ENCODE results near the gene CYP46A1.

CYP46A1 gene

GRCh38 chr14:99747582-99748330 lies 63.7 kb downstream of the CYP46A1 start:
- DNase-seq: no peak

- no peak for DNase-seq
These were observed 64.4 kb downstream of the CYP46A1 start for GRCh38 chr14:99748529-99748928.

- DNase-seq: no peak
These were observed 65.0 kb downstream of the CYP46A1 start for GRCh38 chr14:99749142-99749541.

GRCh38 chr14:99749763-99750715 lies 65.9 kb downstream of the CYP46A1 start:
- DNase-seq: no peak

GRCh38 chr14:99750746-99751450 lies 66.8 kb downstream of the CYP46A1 start:
- no peak for DNase-seq

- DNase-seq: no peak
These were observed 67.7 kb downstream of the CYP46A1 start for GRCh38 chr14:99751539-99752485.

- DNase-seq: no peak
These were observed 68.5 kb downstream of the CYP46A1 start for GRCh38 chr14:99752486-99753121.

GRCh38 chr14:99753225-99754140 lies 69.4 kb downstream of the CYP46A1 start:
- DNase-seq: no peak

- DNase-seq: no peak
These were observed 70.3 kb downstream of the CYP46A1 start for GRCh38 chr14:99754141-99755067.

GRCh38 chr14:99755068-99755405 lies 70.9 kb downstream of the CYP46A1 start:
- DNase-seq: no peak

- DNase-seq: no peak
These were observed 71.8 kb downstream of the CYP46A1 start for GRCh38 chr14:99755629-99756603.

- no peak for DNase-seq
These were observed 72.7 kb downstream of the CYP46A1 start for GRCh38 chr14:99756796-99757195.

- DNase-seq: no peak
These were observed 73.4 kb downstream of the CYP46A1 start for GRCh38 chr14:99757331-99758070.

GRCh38 chr14:99758121-99758821 lies 74.2 kb downstream of the CYP46A1 start:
- no peak for DNase-seq

GRCh38 chr14:99758872-99759545 lies 74.9 kb downstream of the CYP46A1 start:
- no peak for DNase-seq

- DNase-seq: no peak
These were observed 75.4 kb downstream of the CYP46A1 start for GRCh38 chr14:99759546-99759925.
